BE2C (cell line): ENCODE results near the gene PRTFDC1.

Source experiments
- DNase-seq: peaks from one replicate; pipeline ENCODE4 v3.0.0-alpha.2; 2020
- H3K27me3 ChIP-seq: fragments of 250-450 bp; sonication (Bioruptor Pico); 2 replicates; pipeline ENCODE4 v1.5.1; 2020; ENCODE audit warnings: mild to moderate bottlenecking
- H3K36me3 ChIP-seq: fragments of 250-450 bp; sonication (Bioruptor Pico); 2 replicates; pipeline ENCODE4 v1.5.1; 2020; ENCODE audit warnings: mild to moderate bottlenecking
- H3K4me1 ChIP-seq: fragments of 250-450 bp; sonication (Bioruptor Pico); 2 replicates; pipeline ENCODE4 v1.5.1; 2020
- H3K4me3 ChIP-seq: 2 replicates; pipeline ENCODE4 v1.5.1; 2011; ENCODE audit warnings: low read depth, low read length
- H3K9me3 ChIP-seq: fragments of 250-450 bp; sonication (Bioruptor Pico); 2 replicates; pipeline ENCODE4 v1.5.1; 2020
- TF ChIP-seq, protein P1 (sequence below): IDR thresholded peaks from 2 replicates; pipeline ENCODE4 v1.5.1; 2012; ENCODE audit warnings: mild to moderate bottlenecking, low read depth, low read length

Gene PRTFDC1

DNA sequence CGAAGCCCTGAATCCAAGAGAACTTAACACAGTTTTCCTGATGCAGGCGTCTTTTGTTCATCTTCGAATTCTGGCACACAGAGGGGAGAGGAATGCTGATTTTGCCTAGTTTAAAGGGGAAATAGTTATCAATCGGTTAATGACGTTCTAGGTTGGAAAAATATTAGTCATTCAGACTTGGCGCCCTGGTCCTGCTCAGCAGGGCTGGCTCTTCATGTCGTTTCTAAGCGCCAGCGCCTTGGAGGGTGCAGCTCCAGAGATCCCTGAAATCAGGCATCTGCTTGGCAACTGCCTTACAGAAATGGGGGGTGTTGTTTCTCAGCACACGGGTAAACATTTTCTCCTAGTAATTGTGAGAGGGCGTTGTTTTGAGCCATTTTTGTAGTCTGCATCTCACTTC, 1.3 kb upstream of the PRTFDC1 start:
- no peaks in the 10 kb centered on the region for H3K9me3 ChIP-seq
- H3K36me3 ChIP-seq = no peaks in the 10 kb centered on the region
- DNase-seq = no peak
- TF ChIP-seq, protein P1, sequence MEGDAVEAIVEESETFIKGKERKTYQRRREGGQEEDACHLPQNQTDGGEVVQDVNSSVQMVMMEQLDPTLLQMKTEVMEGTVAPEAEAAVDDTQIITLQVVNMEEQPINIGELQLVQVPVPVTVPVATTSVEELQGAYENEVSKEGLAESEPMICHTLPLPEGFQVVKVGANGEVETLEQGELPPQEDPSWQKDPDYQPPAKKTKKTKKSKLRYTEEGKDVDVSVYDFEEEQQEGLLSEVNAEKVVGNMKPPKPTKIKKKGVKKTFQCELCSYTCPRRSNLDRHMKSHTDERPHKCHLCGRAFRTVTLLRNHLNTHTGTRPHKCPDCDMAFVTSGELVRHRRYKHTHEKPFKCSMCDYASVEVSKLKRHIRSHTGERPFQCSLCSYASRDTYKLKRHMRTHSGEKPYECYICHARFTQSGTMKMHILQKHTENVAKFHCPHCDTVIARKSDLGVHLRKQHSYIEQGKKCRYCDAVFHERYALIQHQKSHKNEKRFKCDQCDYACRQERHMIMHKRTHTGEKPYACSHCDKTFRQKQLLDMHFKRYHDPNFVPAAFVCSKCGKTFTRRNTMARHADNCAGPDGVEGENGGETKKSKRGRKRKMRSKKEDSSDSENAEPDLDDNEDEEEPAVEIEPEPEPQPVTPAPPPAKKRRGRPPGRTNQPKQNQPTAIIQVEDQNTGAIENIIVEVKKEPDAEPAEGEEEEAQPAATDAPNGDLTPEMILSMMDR = no peak
- peak overlapping the region; percentile 70; the same call in 1 of the 2 replicates for H3K4me3 ChIP-seq
- no peaks in the 10 kb centered on the region for H3K27me3 ChIP-seq
- H3K4me1 ChIP-seq = peaks cover 9% of the 10 kb centered on the region

DNA sequence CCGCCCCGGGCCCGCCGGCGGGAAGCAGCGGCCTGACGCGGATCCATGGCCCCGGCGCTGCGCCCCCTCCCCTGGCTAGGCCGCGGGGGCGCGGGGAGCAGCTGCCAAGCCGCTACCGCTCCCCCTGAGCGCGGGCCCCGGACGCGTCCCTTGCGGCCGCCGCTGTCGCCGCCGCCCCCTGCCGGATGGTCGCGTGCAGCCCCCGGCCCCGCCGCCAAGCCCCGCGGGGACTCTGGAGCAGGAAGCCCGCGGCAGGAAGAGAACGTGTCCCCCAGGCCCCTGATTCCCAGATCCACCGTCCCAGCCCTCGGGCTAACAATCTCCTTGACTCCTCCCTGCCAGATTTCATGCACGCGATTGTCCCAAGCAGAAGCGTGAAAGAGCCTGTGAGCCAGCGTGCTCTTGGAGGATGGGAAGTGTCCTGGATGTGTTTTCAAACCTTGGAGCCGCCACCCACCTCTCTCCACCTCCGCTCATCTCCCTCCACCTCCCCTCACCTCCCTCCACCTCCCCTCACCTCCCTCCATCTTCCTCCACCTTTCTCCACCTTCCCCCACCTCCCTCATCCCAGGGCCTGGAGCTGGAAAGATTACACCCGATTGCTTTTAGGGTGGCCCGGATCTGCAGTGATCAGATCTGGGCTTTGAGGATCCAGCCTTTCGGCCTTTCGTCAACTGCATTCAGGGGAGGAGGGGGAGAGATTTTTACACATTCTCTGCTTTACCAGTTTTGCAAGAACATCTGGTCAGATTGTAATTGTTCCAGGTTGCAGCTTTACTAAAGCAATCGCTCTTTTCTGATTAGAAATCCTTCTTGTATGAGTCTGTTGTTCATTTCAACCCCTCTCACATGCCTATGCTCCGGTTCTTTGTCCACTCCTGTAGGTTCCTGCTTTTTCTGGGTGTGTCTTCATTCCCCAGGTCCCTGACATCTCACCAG, 570 bp upstream of the PRTFDC1 start:
- DNase-seq = peak; percentile 79
- Histone ChIP-seq H3K36me3 (no peaks in the 10 kb centered on the region), H3K27me3 (no peaks in the 10 kb centered on the region), H3K9me3 (no peaks in the 10 kb centered on the region), H3K4me3 (peak overlapping the region; percentile 70), H3K4me1 (peaks cover 12% of the 10 kb centered on the region)
- TF ChIP-seq, protein P1 = no peak

DNA sequence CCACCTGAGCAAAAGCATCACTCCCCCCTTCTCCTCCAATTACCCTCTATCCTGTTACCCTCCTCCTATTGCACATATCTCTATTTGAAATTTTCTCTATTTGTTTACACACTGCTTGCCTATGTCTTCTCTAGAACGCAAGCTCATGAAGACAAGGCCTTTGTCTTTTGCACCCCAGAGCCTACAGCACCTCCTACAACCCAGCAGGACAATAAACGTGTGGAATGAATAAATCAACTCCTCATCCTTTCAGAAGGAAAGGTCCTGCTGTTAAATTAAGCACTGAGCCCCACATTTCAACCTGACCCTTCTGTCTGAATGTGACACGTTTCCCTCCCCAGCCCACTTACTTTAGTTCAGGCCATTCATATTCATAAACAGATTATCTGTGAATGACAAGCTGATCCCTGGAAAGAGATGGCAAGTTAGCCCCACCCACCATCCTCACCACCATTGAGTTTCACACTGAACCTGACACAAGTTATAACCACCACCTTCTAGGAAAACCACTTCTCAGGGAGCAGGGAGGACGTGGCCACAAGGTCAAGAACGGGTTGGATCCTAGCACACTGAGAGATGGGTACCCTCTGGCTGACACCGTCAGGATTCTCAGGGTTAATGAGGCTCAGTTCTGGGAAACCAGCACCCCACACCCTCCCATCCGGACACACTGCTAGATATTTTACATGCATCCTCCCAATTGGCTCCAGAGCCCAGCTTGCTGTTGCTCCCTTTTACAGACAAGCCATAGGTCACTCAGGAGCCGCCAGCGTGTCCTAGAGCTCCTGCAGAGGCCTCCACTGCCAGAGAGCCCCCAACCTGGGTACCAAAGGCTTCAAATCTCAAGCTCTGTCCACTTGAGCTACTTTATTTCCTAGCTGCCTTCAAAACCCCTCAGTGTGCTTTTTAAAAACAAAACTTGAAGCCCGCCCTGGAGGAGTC, 934 bp downstream of the PRTFDC1 start:
- peaks cover 12% of the 10 kb centered on the region for H3K4me1 ChIP-seq
- TF ChIP-seq, protein P1 = no peak
- H3K4me3 ChIP-seq = peak overlapping the region; percentile 70
- H3K9me3 ChIP-seq = no peaks in the 10 kb centered on the region
- no peaks in the 10 kb centered on the region for H3K36me3 ChIP-seq
- no peaks in the 10 kb centered on the region for H3K27me3 ChIP-seq
- peak; percentile 33 for DNase-seq

DNA sequence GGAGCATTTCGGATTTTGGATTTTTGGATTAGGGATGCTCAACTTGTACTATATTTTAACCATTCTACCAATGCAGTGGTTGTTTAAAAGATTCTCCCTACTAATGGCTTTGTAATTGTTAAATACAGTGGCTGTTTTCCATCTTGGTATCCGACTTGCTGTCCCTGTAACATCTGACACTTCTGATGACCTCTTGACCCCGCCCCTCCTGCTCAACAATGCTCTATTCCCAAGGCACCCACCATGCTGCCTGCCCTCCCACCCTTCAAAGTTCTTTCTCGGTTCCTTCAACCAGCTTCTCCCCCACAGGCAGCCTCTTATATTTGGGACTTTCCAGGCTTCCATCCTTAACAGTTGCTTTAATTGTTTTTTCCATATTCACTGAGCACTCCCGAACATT, 2.0 kb downstream of the PRTFDC1 start:
- DNase-seq = no peak
- no peaks in the 10 kb centered on the region for H3K27me3 ChIP-seq
- H3K4me3 ChIP-seq = no peak overlapping the region
- peaks cover 12% of the 10 kb centered on the region for H3K4me1 ChIP-seq
- TF ChIP-seq, protein P1 = no peak
- no peaks in the 10 kb centered on the region for H3K36me3 ChIP-seq
- no peaks in the 10 kb centered on the region for H3K9me3 ChIP-seq

DNA sequence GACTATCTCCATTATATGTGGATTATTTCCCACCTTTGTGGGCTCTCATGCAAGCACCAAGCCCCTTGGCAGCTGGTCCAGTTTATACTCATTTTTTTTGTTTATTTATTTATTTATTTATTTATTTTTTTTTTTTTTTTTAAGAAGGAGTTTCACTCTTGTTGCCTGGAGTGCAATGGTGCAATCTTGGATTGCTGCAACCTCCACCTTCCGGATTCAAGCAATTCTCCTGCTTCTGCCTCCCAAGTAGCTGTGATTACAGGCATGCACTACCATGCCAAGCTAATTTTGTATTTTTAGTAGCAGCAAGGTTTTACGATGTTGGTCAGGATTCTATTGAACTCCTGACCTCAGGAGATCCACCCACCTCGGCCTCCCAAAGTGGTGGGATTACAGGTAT, 2.8 kb downstream of the PRTFDC1 start:
- DNase-seq = no peak
- TF ChIP-seq, protein P1 = no peak
- no peaks in the 10 kb centered on the region for H3K36me3 ChIP-seq
- H3K9me3 ChIP-seq = no peaks in the 10 kb centered on the region
- H3K4me1 ChIP-seq = peaks cover 12% of the 10 kb centered on the region
- H3K27me3 ChIP-seq = no peaks in the 10 kb centered on the region
- H3K4me3 ChIP-seq = no peak overlapping the region
